OCI-LY7 (cell line): ENCODE data around the gene MOB3B. TPM values are rescaled to one million over a fixed set of nuclear protein-coding genes. Genes with fewer than 3 reads are reported as not detected.

Source experiments
- BruUV-seq: library from RNA; stranded (reverse); fragments of 400-500 nt; replicated peaks from 2 replicates; lab custom pipeline; 2021; lab: Mats Ljungman, UMichigan
- CTCF ChIA-PET: fragments of 300-600 bp; sonication (Branson Sonifier 250); formaldehyde crosslinking; loops from one replicate; lab custom pipeline; 2022; ENCODE audit warnings: antibody characterized with exemption; ENCODE audit not compliant: unreplicated experiment; lab: Charles Lee
- POLR2A ChIA-PET: fragments of 300-600 bp; sonication (Branson Sonifier 250); formaldehyde crosslinking; loops from one replicate; lab custom pipeline; 2022; ENCODE audit warnings: antibody characterized with exemption; lab: Charles Lee
- DNase-seq: peaks from one replicate; pipeline ENCODE4 v3.0.0-alpha.2; 2015; ENCODE audit warnings: low spot score
- H2AFZ ChIP-seq: fragments of 200-600 bp; sonication (generic), shearing (Covaris generic); 2 replicates; pipeline ENCODE4 v1.6.1; 2014; ENCODE audit warnings: mild to moderate bottlenecking, antibody characterized with exemption, low read length, moderate library complexity
- H3K27ac ChIP-seq: fragments of 200-600 bp; sonication (generic); 2 replicates; pipeline ENCODE4 v1.5.1; 2014; ENCODE audit warnings: mixed run types, low read depth, mild to moderate bottlenecking, moderate library complexity, low read length, inconsistent platforms; ENCODE audit not compliant: poor library complexity, severe bottlenecking
- H3K36me3 ChIP-seq: fragments of 200-600 bp; sonication (generic); 2 replicates; pipeline ENCODE4 v1.6.1; 2014; ENCODE audit warnings: mild to moderate bottlenecking, antibody characterized with exemption, low read length, moderate library complexity, mixed read lengths; ENCODE audit not compliant: insufficient read depth
- H3K4me1 ChIP-seq: fragments of 200-600 bp; sonication (generic); 2 replicates; pipeline ENCODE4 v1.5.1; 2014; ENCODE audit warnings: mild to moderate bottlenecking, low read length; ENCODE audit not compliant: insufficient read depth, poor library complexity, severe bottlenecking
- H3K4me2 ChIP-seq: fragments of 200-600 bp; sonication (generic); 2 replicates; pipeline ENCODE4 v1.6.1; 2014; ENCODE audit warnings: mild to moderate bottlenecking, low read length
- H3K4me3 ChIP-seq: fragments of 200-600 bp; sonication (generic); 2 replicates; pipeline ENCODE4 v1.5.1; 2014; ENCODE audit warnings: mild to moderate bottlenecking, low read depth, low read length; ENCODE audit not compliant: poor library complexity, severe bottlenecking
- H3K79me2 ChIP-seq: fragments of 200-600 bp; sonication (generic); 2 replicates; pipeline ENCODE4 v1.6.1; 2016; ENCODE audit warnings: low read depth, mild to moderate bottlenecking, low read length, moderate library complexity, mixed read lengths; ENCODE audit not compliant: insufficient read depth
- H3K9me2 ChIP-seq: fragments of 200-600 bp; sonication (generic); 2 replicates; pipeline ENCODE4 v1.6.1; 2016; ENCODE audit warnings: mild to moderate bottlenecking, low read length, mixed read lengths; ENCODE audit not compliant: insufficient read depth
- H3K9me3 ChIP-seq: fragments of 200-600 bp; sonication (generic); 2 replicates; pipeline ENCODE4 v1.6.1; 2014; ENCODE audit warnings: mild to moderate bottlenecking, mixed run types, low read length, mixed read lengths
- H4K20me1 ChIP-seq: fragments of 200-600 bp; sonication (generic); 2 replicates; pipeline ENCODE4 v1.6.1; 2014; ENCODE audit warnings: mild to moderate bottlenecking, antibody characterized with exemption, low read length, moderate library complexity, mixed read lengths; ENCODE audit not compliant: insufficient read depth
- EZH2phosphoT487 ChIP-seq: fragments of 200-600 bp; sonication (generic); IDR thresholded peaks from 2 replicates; pipeline ENCODE4 v1.6.1; 2018; ENCODE audit warnings: low read depth, borderline replicate concordance, mild to moderate bottlenecking, mixed run types, antibody characterized with exemption, low read length, moderate library complexity, mixed read lengths
- intact Hi-C: fragments of 100-400 bp; cut with micrococcal nuclease; formaldehyde crosslinking; loops from one replicate; pipeline ENCODE4 v1.10.0; 2022; ENCODE audit not compliant: unreplicated experiment
- total RNA-seq, 2 experiments: library from RNA; depleted of rRNA in 1 of 2; stranded (reverse); fragments of >200 nt in 1 of 2; shearing (Covaris generic) in 1 of 2; gene quantifications; 2 replicates each; pipeline ENCODE4 v1.2.3, GENCODE V29; 2014 to 2022
- TF ChIP-seq, protein P1 (sequence below): fragments of 200-600 bp; sonication (generic); conservative IDR thresholded peaks from 2 replicates; pipeline ENCODE4 v1.5.1; 2014; ENCODE audit warnings: mild to moderate bottlenecking, antibody characterized with exemption, low read length, moderate library complexity, mixed read lengths

MOB3B gene
- total RNA-seq, 2 experiments from 2014 or later, result 0.04 TPM; not detected in 1

DNA sequence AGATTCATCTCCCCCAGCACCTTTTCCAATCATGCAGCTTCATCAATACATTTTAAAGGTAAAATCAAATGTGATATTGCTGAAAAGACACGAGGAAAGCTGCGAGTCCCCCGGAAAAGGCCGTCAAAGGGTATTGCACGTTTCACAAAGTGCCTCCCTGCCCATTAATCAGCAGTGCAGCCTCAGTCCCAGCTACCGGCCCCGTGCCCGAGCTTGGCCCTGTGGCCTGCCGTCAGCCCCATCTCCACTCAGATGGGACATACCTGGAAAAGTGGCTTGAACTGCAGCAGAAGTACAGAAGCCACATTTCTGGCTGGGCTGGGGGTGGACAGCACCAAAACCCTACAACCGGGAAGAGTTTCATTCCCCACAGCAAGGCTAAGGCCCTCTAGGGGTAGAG is 192.8 kb downstream of the MOB3B start:
- Histone ChIP-seq H3K4me3 (no peak overlapping the region), H4K20me1 (no peaks in the 10 kb centered on the region), H3K9me2 (no peaks in the 10 kb centered on the region), H3K4me2 (no peak overlapping the region), H3K27ac (no peak overlapping the region), H3K4me1 (no peaks in the 10 kb centered on the region), H2AFZ (no peak overlapping the region), H3K79me2 (no peaks in the 10 kb centered on the region), H3K9me3 (no peaks in the 10 kb centered on the region), H3K36me3 (no peaks in the 10 kb centered on the region)
- ChIA-PET CTCF (no interaction called here), POLR2A (no interaction called here)
- intact Hi-C loops, result loop anchor here (10.0 kb wide), 3 partner anchors 88 to 388 kb away; no protein-coding TSS in a partner anchor
- DNase-seq, result no peak
- BruUV-seq, result no TSS peak
- TF ChIP-seq EZH2phosphoT487, result no peak
- TF ChIP-seq, protein P1, sequence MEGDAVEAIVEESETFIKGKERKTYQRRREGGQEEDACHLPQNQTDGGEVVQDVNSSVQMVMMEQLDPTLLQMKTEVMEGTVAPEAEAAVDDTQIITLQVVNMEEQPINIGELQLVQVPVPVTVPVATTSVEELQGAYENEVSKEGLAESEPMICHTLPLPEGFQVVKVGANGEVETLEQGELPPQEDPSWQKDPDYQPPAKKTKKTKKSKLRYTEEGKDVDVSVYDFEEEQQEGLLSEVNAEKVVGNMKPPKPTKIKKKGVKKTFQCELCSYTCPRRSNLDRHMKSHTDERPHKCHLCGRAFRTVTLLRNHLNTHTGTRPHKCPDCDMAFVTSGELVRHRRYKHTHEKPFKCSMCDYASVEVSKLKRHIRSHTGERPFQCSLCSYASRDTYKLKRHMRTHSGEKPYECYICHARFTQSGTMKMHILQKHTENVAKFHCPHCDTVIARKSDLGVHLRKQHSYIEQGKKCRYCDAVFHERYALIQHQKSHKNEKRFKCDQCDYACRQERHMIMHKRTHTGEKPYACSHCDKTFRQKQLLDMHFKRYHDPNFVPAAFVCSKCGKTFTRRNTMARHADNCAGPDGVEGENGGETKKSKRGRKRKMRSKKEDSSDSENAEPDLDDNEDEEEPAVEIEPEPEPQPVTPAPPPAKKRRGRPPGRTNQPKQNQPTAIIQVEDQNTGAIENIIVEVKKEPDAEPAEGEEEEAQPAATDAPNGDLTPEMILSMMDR, result no peak

DNA sequence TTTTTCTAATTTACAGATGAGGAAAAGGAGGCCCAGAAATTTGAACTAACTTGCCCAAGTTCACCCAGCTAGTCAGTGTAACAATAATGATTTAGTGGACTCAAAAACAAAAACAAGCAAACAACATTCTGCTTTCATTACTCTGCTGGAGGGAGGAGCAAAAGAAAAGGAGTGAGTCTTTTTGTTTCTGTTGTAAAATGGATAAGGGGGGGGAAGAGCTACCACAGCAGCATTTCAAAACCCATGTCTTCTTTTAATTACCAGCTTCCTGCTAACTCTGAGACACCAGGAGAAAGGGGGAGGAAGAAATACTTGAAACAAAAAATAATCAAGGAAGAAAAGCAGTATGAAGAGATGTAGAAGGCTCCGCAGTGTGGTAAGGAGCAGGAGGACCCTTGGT is 193.5 kb downstream of the MOB3B start:
- H3K9me3 ChIP-seq, result no peaks in the 10 kb centered on the region
- H3K4me2 ChIP-seq, result no peak overlapping the region
- H3K79me2 ChIP-seq, result no peaks in the 10 kb centered on the region
- no TSS peak for BruUV-seq
- no peaks in the 10 kb centered on the region for H4K20me1 ChIP-seq
- H3K4me3 ChIP-seq, result no peak overlapping the region
- CTCF ChIA-PET, result no interaction called here
- no peak overlapping the region for H2AFZ ChIP-seq
- H3K36me3 ChIP-seq, result no peaks in the 10 kb centered on the region
- no peaks in the 10 kb centered on the region for H3K9me2 ChIP-seq
- no peak for DNase-seq
- POLR2A ChIA-PET, result no interaction called here
- no peak overlapping the region for H3K27ac ChIP-seq
- intact Hi-C loops, result loop anchor here (10.0 kb wide), 3 partner anchors 89 to 389 kb away; no protein-coding TSS in a partner anchor
- TF ChIP-seq, protein P1, result no peak
- no peak for TF ChIP-seq EZH2phosphoT487
- no peaks in the 10 kb centered on the region for H3K4me1 ChIP-seq

DNA sequence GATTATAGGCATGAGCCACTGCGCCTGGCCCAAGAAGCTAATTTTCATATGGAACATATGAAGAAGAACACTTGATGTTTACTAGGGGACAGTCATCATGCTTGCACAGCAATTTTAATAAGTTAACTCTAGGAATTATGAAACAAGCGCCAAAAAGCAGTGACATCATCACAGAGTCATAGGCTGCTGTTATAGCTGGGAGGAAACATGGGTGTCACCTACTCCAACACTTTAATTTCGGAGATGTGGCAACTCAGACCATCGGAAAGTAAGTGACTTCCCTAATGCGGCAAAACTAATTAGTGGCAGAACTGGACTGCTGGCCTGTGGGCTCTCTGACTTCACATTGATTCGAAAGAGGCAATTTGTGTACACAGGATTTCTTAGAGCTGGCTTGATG is 194.5 kb downstream of the MOB3B start:
- Histone ChIP-seq H3K4me1 (no peaks in the 10 kb centered on the region), H3K9me3 (no peaks in the 10 kb centered on the region), H3K79me2 (no peaks in the 10 kb centered on the region), H4K20me1 (no peaks in the 10 kb centered on the region), H3K4me2 (no peak overlapping the region), H2AFZ (no peak overlapping the region), H3K9me2 (no peaks in the 10 kb centered on the region), H3K36me3 (no peaks in the 10 kb centered on the region), H3K4me3 (no peak overlapping the region), H3K27ac (no peak overlapping the region)
- ChIA-PET CTCF (no interaction called here), POLR2A (no interaction called here)
- intact Hi-C loops, result loop anchor here (10.0 kb wide), 3 partner anchors 90 to 390 kb away; no protein-coding TSS in a partner anchor
- TF ChIP-seq, protein P1, result no peak
- TF ChIP-seq EZH2phosphoT487, result no peak
- no peak for DNase-seq
- BruUV-seq, result no TSS peak
